GM12878 (cell line): ENCODE results near the gene FHL2. TPM values are rescaled to one million over a fixed set of nuclear protein-coding genes. Genes with fewer than 3 reads are reported as not detected.

Experiments used
- ATAC-seq: fragments of 200-7000 bp; cut with Tn5 transposase; 3 replicates; pipeline ENCODE4 v1.9.1; 2020; ENCODE audit warnings: mild to moderate bottlenecking, moderate library complexity
- BruUV-seq: library from RNA; stranded (reverse); fragments of 400-500 nt; replicated peaks from 2 replicates; lab custom pipeline; 2021; lab: Mats Ljungman, UMichigan
- CTCF ChIA-PET: fragments of 300-600 bp; sonication (Branson Sonifier 250); formaldehyde crosslinking; extraction: SDS; loops from one replicate; lab custom pipeline; 2021; ENCODE audit warnings: inconsistent platforms; lab: Yijun Ruan, JAX
- POLR2A ChIA-PET: fragments of 350-600 bp; formaldehyde crosslinking; extraction: SDS; loops from one replicate; lab custom pipeline; 2021; ENCODE audit warnings: inconsistent platforms; lab: Charles Lee
- RAD21 ChIA-PET: fragments of 300-600 bp; sonication (Branson Sonifier 250); formaldehyde crosslinking; loops from one replicate; lab custom pipeline; 2023; ENCODE audit warnings: antibody characterized with exemption; ENCODE audit not compliant: unreplicated experiment; lab: Charles Lee
- SMC1A ChIA-PET: fragments of 300-600 bp; sonication (Branson Sonifier 250); formaldehyde crosslinking; loops from one replicate; lab custom pipeline; 2023; ENCODE audit not compliant: unreplicated experiment, uncharacterized antibody; lab: Charles Lee
- DNase-seq: peaks from one replicate; pipeline ENCODE4 v3.0.0-alpha.2; 2011; ENCODE audit warnings: low read depth, low spot score
- FAIRE-seq: peaks from 3 replicates; lab custom pipeline; 2011; peaks lifted over from hg19 to GRCh38; lab: Jason Lieb, UNC
- H2AFZ ChIP-seq: 2 replicates; pipeline ENCODE4 v1.6.0; 2011; ENCODE audit warnings: low read depth, low read length, control low read depth; ENCODE audit not compliant: control insufficient read depth
- H3K27ac ChIP-seq: 2 replicates; pipeline ENCODE4 v1.5.1; 2011; ENCODE audit warnings: control low read depth; ENCODE audit not compliant: control insufficient read depth, insufficient read depth
- H3K27me3 ChIP-seq, 2 experiments: replicated peaks in 1 of 2; 2 replicates each; pipeline versions ENCODE4 v1.6.0 to v1.6.1; 2011; ENCODE audit warnings: low read length in 1 of 2; ENCODE audit not compliant: control insufficient read depth in 2 of 2, insufficient read depth in 2 of 2
- H3K36me3 ChIP-seq, 2 experiments: 2 replicates each; pipeline ENCODE4 v1.5.1; 2011; ENCODE audit warnings: low read length in 1 of 2; ENCODE audit not compliant: control insufficient read depth in 2 of 2, insufficient read depth in 2 of 2
- H3K4me1 ChIP-seq: 2 replicates; pipeline ENCODE4 v1.6.1; 2011; ENCODE audit warnings: mild to moderate bottlenecking, low read length, moderate library complexity, mixed read lengths; ENCODE audit not compliant: control insufficient read depth, insufficient read depth
- H3K4me2 ChIP-seq: 2 replicates; pipeline ENCODE4 v1.6.0; 2011; ENCODE audit warnings: control low read depth; ENCODE audit not compliant: control insufficient read depth, insufficient read depth
- H3K4me3 ChIP-seq: fragments of 200-600 bp; sonication (generic); 2 replicates; pipeline ENCODE4 v1.5.1; 2016
- H3K79me2 ChIP-seq: 2 replicates; pipeline ENCODE4 v1.6.0; 2011; ENCODE audit warnings: low read length; ENCODE audit not compliant: control insufficient read depth, insufficient read depth
- H3K9ac ChIP-seq: 2 replicates; pipeline ENCODE4 v1.8.0; 2011; ENCODE audit warnings: low read length, control low read depth, mixed read lengths; ENCODE audit not compliant: control insufficient read depth, insufficient read depth
- H3K9me3 ChIP-seq: replicated peaks from 3 replicates; pipeline ENCODE4 v1.5.1; 2011; ENCODE audit warnings: mild to moderate bottlenecking, low read length; ENCODE audit not compliant: control insufficient read depth, insufficient read depth
- H4K20me1 ChIP-seq: 2 replicates; pipeline ENCODE4 v1.6.0; 2011; ENCODE audit not compliant: control insufficient read depth, insufficient read depth
- BCL11A ChIP-seq: IDR thresholded peaks from 2 replicates; pipeline ENCODE4 v1.6.1; 2011; ENCODE audit warnings: low read depth, low read length
- BHLHE40 ChIP-seq, 2 experiments: fragments of 450-650 bp in 1 of 2; IDR thresholded peaks; 2 replicates each; pipeline ENCODE4 v1.6.1; 2011 to 2017; ENCODE audit warnings: low read depth in 2 of 2, borderline replicate concordance in 1 of 2, improper control_type of control experiment in 1 of 2, low read length in 1 of 2, mild to moderate bottlenecking in 1 of 2
- CBFB ChIP-seq: IDR thresholded peaks from 2 replicates; pipeline ENCODE4 v1.6.1; 2016; ENCODE audit warnings: antibody characterized with exemption, low read depth
- GABPA ChIP-seq: IDR thresholded peaks from 2 replicates; pipeline ENCODE4 v1.6.1; 2014; ENCODE audit warnings: antibody characterized with exemption, low read depth, mild to moderate bottlenecking, inconsistent platforms
- IKZF1 ChIP-seq: fragments of 450-650 bp; conservative IDR thresholded peaks from 2 replicates; pipeline ENCODE4 v1.6.1; 2017; ENCODE audit warnings: antibody characterized with exemption, mild to moderate bottlenecking
- MLLT1 ChIP-seq: fragments of 450-650 bp; IDR thresholded peaks from 2 replicates; pipeline ENCODE4 v1.6.1; 2016; ENCODE audit warnings: mild to moderate bottlenecking
- NFIC ChIP-seq: IDR thresholded peaks from 2 replicates; pipeline ENCODE4 v1.6.1; 2012; ENCODE audit warnings: low read depth, mild to moderate bottlenecking, inconsistent platforms, low read length, moderate library complexity
- PAX5 ChIP-seq: IDR thresholded peaks from 2 replicates; pipeline ENCODE4 v1.6.1; 2011; ENCODE audit warnings: low read depth, low read length, borderline replicate concordance
- PBX3 ChIP-seq: IDR thresholded peaks from 2 replicates; pipeline ENCODE4 v1.6.1; 2011; ENCODE audit warnings: mild to moderate bottlenecking, low read depth, low read length, moderate library complexity; ENCODE audit not compliant: insufficient replicate concordance
- RFX5 ChIP-seq: IDR thresholded peaks from 2 replicates; pipeline ENCODE4 v1.6.1; 2011; ENCODE audit warnings: low read depth, low read length, improper control_type of control experiment
- SRF ChIP-seq, 2 experiments: IDR thresholded peaks; 2 replicates each; pipeline ENCODE4 v1.6.1; 2011; ENCODE audit warnings: low read depth in 2 of 2, low read length in 2 of 2, mild to moderate bottlenecking in 1 of 2, moderate library complexity in 1 of 2
- SUZ12 ChIP-seq: fragments of 200-600 bp; sonication (generic); IDR thresholded peaks from one replicate; pipeline ENCODE4 v1.6.1; 2018; ENCODE audit warnings: antibody characterized with exemption, mild to moderate bottlenecking; ENCODE audit not compliant: unreplicated experiment
- TBL1XR1 ChIP-seq: IDR thresholded peaks from 2 replicates; pipeline ENCODE4 v1.6.1; 2012; ENCODE audit warnings: low read depth, low read length, improper control_type of control experiment
- ZBED1 ChIP-seq: IDR thresholded peaks from 2 replicates; pipeline ENCODE4 v1.6.1; 2016; ENCODE audit warnings: borderline replicate concordance
- ZBTB11 ChIP-seq: fragments of 450-650 bp; formaldehyde crosslinking; IDR thresholded peaks from 2 replicates; pipeline ENCODE4 v1.5.0; 2022; ENCODE audit warnings: mild to moderate bottlenecking, missing genetic modification characterization
- ZBTB33 ChIP-seq: fragments of 450-650 bp; IDR thresholded peaks from 2 replicates; pipeline ENCODE4 v1.6.1; 2017; ENCODE audit warnings: mild to moderate bottlenecking
- WGBS: methylation state at CpG from one replicate; pipeline ENCODE4 v1.1.6; 2016; ENCODE audit warnings: low lambda C conversion rate; ENCODE audit not compliant: insufficient replicate concordance, insufficient coverage; ENCODE audit errors: missing lambda C conversion rate; 5-methylcytosine and 5-hydroxymethylcytosine counted together
- in situ Hi-C: fragments of 300-500 bp; cut with MboI; formaldehyde crosslinking; loops from 9 replicates; pipeline ENCODE4 v1.14.3; 2018; ENCODE audit warnings: mixed read lengths
- intact Hi-C: fragments of 100-400 bp; cut with micrococcal nuclease; formaldehyde crosslinking; loops from one replicate; pipeline ENCODE4 v1.14.2; 2022; ENCODE audit not compliant: unreplicated experiment
- polyA plus RNA-seq, 11 experiments: library from polyadenylated mRNA; depleted of rRNA in 4 of 11; unstranded in 6 of 11; stranded (reverse) in 5 of 11; fragments of >200 nt; fragmentation: Nextera tagmentation in 4 of 11; fragmentation: Illumina TruSeq in 1 of 11; extraction: Ambion mirVana in 4 of 11; extraction: Trizol in 1 of 11; gene quantifications; 1 replicate in 1 of 11; 2 replicates in 10 of 11; pipeline versions ENCODE4 v1.2.1 to v1.2.3, GENCODE V29; 2011 to 2016; ENCODE audit warnings: inconsistent platforms in 2 of 11, missing spikeins in 2 of 11, low read depth in 1 of 11
- total RNA-seq, 4 experiments: library from RNA; depleted of rRNA in 3 of 4; stranded (reverse); fragments of >200 nt in 3 of 4; fragmentation: Illumina TruSeq in 1 of 4; extraction: Trizol in 1 of 4; gene quantifications; 2 replicates each; pipeline versions ENCODE4 v1.2.1 to v1.2.3, GENCODE V29; 2013 to 2021

The FHL2 gene
- total and polyA plus RNA-seq, 10 of the 15 experiments (the other 5 are each of a cell fraction or from before 2014, with no cell fraction given): 2.2 to 9.9 (median 4.5) TPM

DNA sequence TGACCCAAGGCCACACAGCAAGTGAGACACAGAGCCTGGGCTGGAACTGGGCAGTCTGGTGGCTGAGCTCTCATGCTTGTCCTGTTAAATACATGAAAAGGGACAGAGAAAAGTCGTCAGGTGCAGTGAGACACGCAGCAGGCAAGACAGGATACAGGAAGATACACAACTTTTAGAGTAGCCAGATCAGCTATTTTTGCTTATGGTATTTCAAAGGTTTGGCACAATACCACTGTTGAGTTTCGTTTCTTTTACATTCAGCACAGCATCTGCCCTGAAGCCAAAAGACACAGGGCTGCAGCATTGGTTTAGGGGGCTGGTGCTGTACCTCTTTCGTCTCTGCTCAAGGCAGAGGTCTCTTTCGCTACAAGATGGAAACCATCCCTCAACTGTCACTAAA is 14.0 kb downstream of the FHL2 start:
- no peak for ATAC-seq
- ChIA-PET POLR2A (no interaction called here), CTCF (no interaction called here)
- Histone ChIP-seq H3K36me3 (no peaks in the 10 kb centered on the region), H3K9me3 (no peaks in the 10 kb centered on the region), H2AFZ (no peak overlapping the region), H3K4me3 (no peak overlapping the region), H3K4me1 (no peaks in the 10 kb centered on the region), H3K27me3 (no peaks in the 10 kb centered on the region; a peak in 1 of 4 replicates), H3K79me2 (no peaks in the 10 kb centered on the region), H3K27ac (no peak overlapping the region), H3K4me2 (no peak overlapping the region), H4K20me1 (no peaks in the 10 kb centered on the region)
- intact Hi-C loops: no loop called here
- WGBS: 32% methylated on average over 5 of the region's 5 CpGs
- no peak for FAIRE-seq
- DNase-seq: no peak
- no TSS peak for BruUV-seq
- TF ChIP-seq PAX5: no peak
- no peak for TF ChIP-seq BHLHE40 (IDR thresholded peaks at IDR 0.05; ENCODE audit: borderline replicate concordance in 1 of 2, low read depth in 2 of 2, low read length in 1 of 2)
- TF ChIP-seq ZBTB11 (CRISPR knock-in tag): no peak
- TF ChIP-seq RFX5: no peak
- no peak for TF ChIP-seq CBFB
- no peak for TF ChIP-seq TBL1XR1
- no peak for TF ChIP-seq SRF (IDR thresholded peaks at IDR 0.05; ENCODE audit: low read depth in 2 of 2, low read length in 2 of 2)
- no peak for TF ChIP-seq PBX3
- no peak for TF ChIP-seq ZBED1
- TF ChIP-seq SUZ12: no peak
- TF ChIP-seq MLLT1: no peak
- TF ChIP-seq GABPA: no peak
- TF ChIP-seq NFIC: no peak
- no peak for TF ChIP-seq ZBTB33
- no peak for TF ChIP-seq IKZF1
- no peak for TF ChIP-seq BCL11A
- TF ChIP-seq, all 136 proteins: peak for 0
- ChIA-PET RAD21 (no interaction called here), SMC1A (interaction anchor here (1.1 kb wide), 1 partner anchor 135 kb away, joined by 3 read pairs; no protein-coding TSS in a partner anchor)
- no peak overlapping the region for H3K9ac ChIP-seq
- in situ Hi-C loops: no loop called here
